ENCODE results near the gene ELL. TPM values are rescaled to one million over a fixed set of nuclear protein-coding genes. Genes with fewer than 3 reads are reported as not detected.

Gene ELL
- total RNA-seq, 1 experiment from 2014 or later = 14.6 TPM

DNA sequence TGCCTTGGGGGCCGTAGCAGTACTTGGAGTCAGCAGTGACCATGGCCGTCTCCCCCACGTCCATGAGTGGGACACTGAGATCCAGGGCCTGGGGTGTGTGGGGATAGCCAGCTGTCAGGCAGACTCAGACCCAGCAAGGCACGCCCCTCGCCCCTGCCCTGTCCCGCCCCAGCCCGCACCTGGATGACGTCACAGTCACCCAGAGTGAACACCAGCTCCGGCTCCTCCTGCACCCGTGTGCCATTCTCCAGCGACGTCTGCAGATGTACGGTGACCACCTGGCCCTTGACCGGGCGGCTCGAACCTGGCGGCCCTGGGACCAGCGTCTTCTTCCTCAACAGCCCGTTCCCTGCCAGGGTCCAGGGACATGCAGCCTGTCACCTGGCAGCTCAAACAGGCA lies 17.5 kb upstream of the ELL start:
- H4K20me1 ChIP-seq (ENCODE audit: insufficient read depth) = no peaks in the 10 kb centered on the region
- H3K27ac ChIP-seq = no peak overlapping the region
- no peak for DNase-seq
- no peak overlapping the region for H3K4me3 ChIP-seq
- intact Hi-C loops (cut with micrococcal nuclease; ENCODE audit: unreplicated experiment) = no loop called here
- no peaks in the 10 kb centered on the region for H3K9me3 ChIP-seq (ENCODE audit: insufficient read depth, low read depth)
- CTCF ChIA-PET = interaction anchor here (0.7 kb wide), 1 partner anchor 47 kb away, joined by 4 read pairs; no protein-coding TSS in a partner anchor
- H3K36me3 ChIP-seq (ENCODE audit: low read depth) = peaks cover 32% of the 10 kb centered on the region
- H3K9me2 ChIP-seq (ENCODE audit: insufficient read depth) = no peaks in the 10 kb centered on the region
- no peak overlapping the region for H3K4me2 ChIP-seq
- POLR2A ChIA-PET (ENCODE audit: unreplicated experiment) = no interaction called here
- H2AFZ ChIP-seq = no peak overlapping the region
- H3K4me1 ChIP-seq (replicated peaks; ENCODE audit: insufficient read depth) = peaks cover 10% of the 10 kb centered on the region; the same call in 1 of the 2 replicates
- peaks cover 17% of the 10 kb centered on the region for H3K79me2 ChIP-seq (ENCODE audit: low read depth)
- no TSS peak for BruUV-seq (replicated peaks)
- peaks cover 9% of the 10 kb centered on the region; the same call in 1 of the 2 replicates for H3F3A ChIP-seq (ENCODE audit: insufficient read depth, low read depth)
- no peak for TF ChIP-seq EZH2 (IDR thresholded peaks at IDR 0.05; ENCODE audit: low read depth)
- TF ChIP-seq, protein P1, sequence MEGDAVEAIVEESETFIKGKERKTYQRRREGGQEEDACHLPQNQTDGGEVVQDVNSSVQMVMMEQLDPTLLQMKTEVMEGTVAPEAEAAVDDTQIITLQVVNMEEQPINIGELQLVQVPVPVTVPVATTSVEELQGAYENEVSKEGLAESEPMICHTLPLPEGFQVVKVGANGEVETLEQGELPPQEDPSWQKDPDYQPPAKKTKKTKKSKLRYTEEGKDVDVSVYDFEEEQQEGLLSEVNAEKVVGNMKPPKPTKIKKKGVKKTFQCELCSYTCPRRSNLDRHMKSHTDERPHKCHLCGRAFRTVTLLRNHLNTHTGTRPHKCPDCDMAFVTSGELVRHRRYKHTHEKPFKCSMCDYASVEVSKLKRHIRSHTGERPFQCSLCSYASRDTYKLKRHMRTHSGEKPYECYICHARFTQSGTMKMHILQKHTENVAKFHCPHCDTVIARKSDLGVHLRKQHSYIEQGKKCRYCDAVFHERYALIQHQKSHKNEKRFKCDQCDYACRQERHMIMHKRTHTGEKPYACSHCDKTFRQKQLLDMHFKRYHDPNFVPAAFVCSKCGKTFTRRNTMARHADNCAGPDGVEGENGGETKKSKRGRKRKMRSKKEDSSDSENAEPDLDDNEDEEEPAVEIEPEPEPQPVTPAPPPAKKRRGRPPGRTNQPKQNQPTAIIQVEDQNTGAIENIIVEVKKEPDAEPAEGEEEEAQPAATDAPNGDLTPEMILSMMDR (conservative IDR thresholded peaks at IDR 0.05) = no peak
- no peaks in the 10 kb centered on the region for H3K27me3 ChIP-seq (ENCODE audit: insufficient read depth, low read depth)

DNA sequence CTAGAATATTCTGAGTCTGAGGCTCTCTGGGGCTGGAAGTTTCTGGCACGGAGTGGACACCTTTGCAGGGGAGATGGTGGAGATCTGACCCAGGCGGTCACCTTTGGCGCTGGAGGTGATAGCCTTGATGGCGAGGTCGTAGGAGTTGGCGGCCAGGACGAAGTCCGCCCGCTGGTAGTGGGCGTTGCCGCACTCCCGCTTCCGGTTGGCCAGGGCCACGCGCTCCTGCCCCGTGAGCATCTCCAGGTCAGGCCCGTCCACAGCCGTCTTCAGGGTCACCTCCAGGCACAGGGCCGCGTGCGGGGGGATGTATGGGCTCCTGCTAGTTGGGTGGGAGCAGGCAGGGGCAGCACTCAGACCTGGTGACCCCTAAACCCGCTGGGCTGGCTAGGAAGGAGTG lies 16.2 kb upstream of the ELL start:
- Histone ChIP-seq H3K79me2 (ENCODE audit: low read depth) (peaks cover 17% of the 10 kb centered on the region), H3K9me2 (ENCODE audit: insufficient read depth) (no peaks in the 10 kb centered on the region), H3K27ac (no peak overlapping the region), H3K36me3 (ENCODE audit: low read depth) (peaks cover 32% of the 10 kb centered on the region), H4K20me1 (ENCODE audit: insufficient read depth) (no peaks in the 10 kb centered on the region), H3K4me2 (no peak overlapping the region), H3F3A (ENCODE audit: insufficient read depth, low read depth) (peaks cover 4% of the 10 kb centered on the region; the same call in 1 of the 2 replicates), H3K4me1 (replicated peaks; ENCODE audit: insufficient read depth) (peaks cover 4% of the 10 kb centered on the region; the same call in 1 of the 2 replicates), H3K27me3 (ENCODE audit: insufficient read depth, low read depth) (no peaks in the 10 kb centered on the region), H2AFZ (no peak overlapping the region), H3K9me3 (ENCODE audit: insufficient read depth, low read depth) (no peaks in the 10 kb centered on the region), H3K4me3 (no peak overlapping the region)
- ChIA-PET POLR2A (ENCODE audit: unreplicated experiment) (no interaction called here), CTCF (no interaction called here)
- TF ChIP-seq EZH2 (IDR thresholded peaks at IDR 0.05; ENCODE audit: low read depth) = no peak
- TF ChIP-seq, protein P1 (conservative IDR thresholded peaks at IDR 0.05) = no peak
- BruUV-seq (replicated peaks) = no TSS peak
- intact Hi-C loops (cut with micrococcal nuclease; ENCODE audit: unreplicated experiment) = no loop called here
- DNase-seq = no peak

DNA sequence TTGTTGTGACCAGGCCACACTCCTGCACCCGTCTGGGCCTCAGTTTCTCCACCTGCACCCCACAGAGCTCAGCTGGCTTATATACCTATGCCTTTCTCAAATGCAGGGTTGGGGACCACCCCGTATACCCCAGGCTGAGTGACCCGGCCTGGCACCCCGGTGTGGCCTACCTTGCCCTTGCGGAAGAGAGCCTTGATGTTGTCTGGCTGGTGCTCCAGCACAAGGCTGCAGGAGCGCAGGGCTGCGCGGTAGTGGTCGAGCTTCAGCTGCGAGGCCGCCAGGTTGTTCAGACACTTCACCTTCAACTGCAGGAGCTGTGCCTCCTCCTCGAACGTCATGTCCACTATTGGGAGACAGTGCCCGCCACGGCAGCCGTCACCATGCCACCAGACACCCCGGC lies 15.6 kb upstream of the ELL start:
- DNase-seq = no peak
- Histone ChIP-seq H2AFZ (no peak overlapping the region), H4K20me1 (ENCODE audit: insufficient read depth) (no peaks in the 10 kb centered on the region), H3K4me2 (no peak overlapping the region), H3K4me3 (no peak overlapping the region), H3K79me2 (ENCODE audit: low read depth) (peaks cover 15% of the 10 kb centered on the region), H3K27ac (no peak overlapping the region), H3K36me3 (ENCODE audit: low read depth) (peaks cover 32% of the 10 kb centered on the region), H3F3A (ENCODE audit: insufficient read depth, low read depth) (peaks cover 4% of the 10 kb centered on the region; the same call in 1 of the 2 replicates), H3K9me3 (ENCODE audit: insufficient read depth, low read depth) (no peaks in the 10 kb centered on the region), H3K9me2 (ENCODE audit: insufficient read depth) (no peaks in the 10 kb centered on the region), H3K4me1 (replicated peaks; ENCODE audit: insufficient read depth) (peaks cover 4% of the 10 kb centered on the region; the same call in 1 of the 2 replicates), H3K27me3 (ENCODE audit: insufficient read depth, low read depth) (no peaks in the 10 kb centered on the region)
- TF ChIP-seq, protein P1 (conservative IDR thresholded peaks at IDR 0.05) = no peak
- no peak for TF ChIP-seq EZH2 (IDR thresholded peaks at IDR 0.05; ENCODE audit: low read depth)
- intact Hi-C loops (cut with micrococcal nuclease; ENCODE audit: unreplicated experiment) = no loop called here
- BruUV-seq (replicated peaks) = no TSS peak
- ChIA-PET POLR2A (ENCODE audit: unreplicated experiment) (no interaction called here), CTCF (no interaction called here)
